ENCODE measurements around the gene TLR1.

TLR1 gene

DNA sequence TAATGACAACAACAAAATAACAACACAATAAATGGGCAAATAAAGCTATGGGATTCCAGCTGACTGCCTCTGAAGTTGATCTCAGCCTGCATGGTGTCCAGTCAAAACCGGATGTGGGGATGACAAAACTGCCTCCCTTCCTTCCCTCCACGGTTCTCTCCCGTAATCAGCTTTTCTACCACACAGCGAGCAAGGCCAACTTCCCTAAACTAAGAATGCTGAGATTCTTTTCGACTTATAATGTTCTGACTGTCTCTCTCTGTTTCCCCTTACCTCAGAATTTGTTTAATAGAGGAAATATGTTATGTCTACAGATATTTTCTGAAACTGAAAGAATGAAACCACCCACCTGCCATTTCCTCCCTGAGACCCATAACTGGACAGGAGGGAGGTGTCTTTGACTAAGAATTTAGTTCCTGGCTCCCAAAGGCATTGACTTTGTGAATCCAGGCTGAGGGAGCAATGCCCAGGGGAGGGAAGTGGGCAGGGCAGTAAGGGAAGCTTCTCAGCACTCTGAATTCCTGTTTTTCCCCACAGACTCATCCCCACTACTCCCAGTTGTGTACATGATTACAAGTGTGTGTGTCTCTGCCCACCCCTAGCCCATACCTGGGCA lies 1.0 kb upstream of the TLR1 start:
- DNase-seq (ENCODE audit: low read depth) = no peak
- no peak overlapping the region for H3K4me3 ChIP-seq (ENCODE audit: low read length)
- TF ChIP-seq, protein P1, sequence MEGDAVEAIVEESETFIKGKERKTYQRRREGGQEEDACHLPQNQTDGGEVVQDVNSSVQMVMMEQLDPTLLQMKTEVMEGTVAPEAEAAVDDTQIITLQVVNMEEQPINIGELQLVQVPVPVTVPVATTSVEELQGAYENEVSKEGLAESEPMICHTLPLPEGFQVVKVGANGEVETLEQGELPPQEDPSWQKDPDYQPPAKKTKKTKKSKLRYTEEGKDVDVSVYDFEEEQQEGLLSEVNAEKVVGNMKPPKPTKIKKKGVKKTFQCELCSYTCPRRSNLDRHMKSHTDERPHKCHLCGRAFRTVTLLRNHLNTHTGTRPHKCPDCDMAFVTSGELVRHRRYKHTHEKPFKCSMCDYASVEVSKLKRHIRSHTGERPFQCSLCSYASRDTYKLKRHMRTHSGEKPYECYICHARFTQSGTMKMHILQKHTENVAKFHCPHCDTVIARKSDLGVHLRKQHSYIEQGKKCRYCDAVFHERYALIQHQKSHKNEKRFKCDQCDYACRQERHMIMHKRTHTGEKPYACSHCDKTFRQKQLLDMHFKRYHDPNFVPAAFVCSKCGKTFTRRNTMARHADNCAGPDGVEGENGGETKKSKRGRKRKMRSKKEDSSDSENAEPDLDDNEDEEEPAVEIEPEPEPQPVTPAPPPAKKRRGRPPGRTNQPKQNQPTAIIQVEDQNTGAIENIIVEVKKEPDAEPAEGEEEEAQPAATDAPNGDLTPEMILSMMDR (conservative IDR thresholded peaks at IDR 0.05; ENCODE audit: low read length) = no peak

DNA sequence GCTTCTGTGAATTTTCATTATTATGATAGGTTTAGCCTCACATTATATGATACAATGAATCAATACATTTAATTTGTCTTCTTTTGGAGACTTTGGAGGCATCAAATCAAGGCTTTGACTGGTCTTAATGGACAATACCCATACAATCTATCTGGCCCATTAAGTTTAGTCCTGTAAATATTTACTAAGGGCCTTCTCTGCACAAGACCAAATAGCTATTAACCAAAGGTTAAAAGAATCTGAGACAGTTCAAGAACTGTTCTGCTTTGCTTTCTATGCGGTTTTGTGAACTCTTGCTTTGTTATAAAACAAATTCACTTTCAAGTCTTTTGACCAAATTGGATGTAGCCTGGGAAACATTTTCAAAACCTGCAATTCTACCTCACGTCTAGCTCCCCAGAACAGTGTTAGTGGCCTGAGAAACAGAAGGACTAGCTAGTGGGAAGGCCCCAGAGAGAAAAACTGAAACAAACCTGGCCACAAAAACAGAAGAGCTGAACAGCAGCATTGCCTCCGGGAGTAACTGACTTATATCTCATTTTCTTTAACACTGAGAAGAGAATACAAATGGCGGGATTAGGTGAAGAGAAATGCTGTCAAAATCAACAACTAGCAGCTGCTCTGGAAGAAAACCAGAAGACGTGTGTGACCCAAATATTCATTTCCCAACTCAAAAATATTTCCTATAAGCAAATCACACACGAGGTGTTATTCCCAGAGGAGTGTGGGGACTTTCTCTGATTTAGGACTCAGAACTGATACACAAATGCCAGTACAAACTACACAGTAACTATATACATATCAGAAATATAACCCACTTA lies 548 bp downstream of the TLR1 start:
- DNase-seq (ENCODE audit: low read depth) = peak; percentile 31
- no peak overlapping the region for H3K4me3 ChIP-seq (ENCODE audit: low read length)
- TF ChIP-seq, protein P1 (conservative IDR thresholded peaks at IDR 0.05; ENCODE audit: low read length) = no peak

DNA sequence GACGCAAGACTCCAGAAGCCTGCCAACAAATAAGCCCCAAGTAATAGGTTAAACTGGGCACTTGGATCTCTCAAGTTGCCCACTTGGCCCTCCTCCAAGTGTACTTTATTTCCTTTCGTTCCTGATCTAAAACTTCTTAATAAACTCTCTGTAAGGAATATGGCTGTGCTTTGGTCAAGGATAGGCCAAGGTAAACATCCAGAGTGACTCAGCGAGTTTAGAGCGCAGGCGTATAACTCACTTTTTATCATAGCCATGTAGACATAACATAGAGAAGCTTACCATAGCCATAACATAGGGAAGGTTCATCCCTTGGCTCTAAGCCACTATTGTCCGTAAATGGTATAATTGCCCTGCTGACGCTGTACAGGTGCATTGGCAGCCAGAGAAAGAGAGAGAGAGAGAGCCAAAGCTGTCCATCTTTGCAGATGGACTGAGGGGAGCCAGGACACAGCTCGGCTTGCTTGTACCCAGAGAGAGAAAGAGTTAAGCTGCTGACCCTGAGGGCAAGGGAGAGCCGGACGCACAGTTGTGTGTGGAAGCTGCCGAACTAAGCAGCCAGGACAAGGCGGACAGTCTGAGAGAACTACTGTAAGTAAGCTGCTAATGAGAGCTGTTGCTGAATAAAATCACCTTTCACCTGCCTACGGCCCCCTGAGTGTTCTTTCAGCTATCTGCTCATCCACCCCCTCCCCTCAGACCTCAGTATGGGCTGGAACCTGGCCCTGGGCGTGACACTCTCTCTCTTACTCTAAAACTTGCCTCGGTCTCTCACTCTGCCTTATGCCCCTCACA lies 1.8 kb downstream of the TLR1 start:
- no peak for DNase-seq (ENCODE audit: low read depth)
- no peak overlapping the region for H3K4me3 ChIP-seq (ENCODE audit: low read length)
- TF ChIP-seq, protein P1 (conservative IDR thresholded peaks at IDR 0.05; ENCODE audit: low read length) = no peak

DNA sequence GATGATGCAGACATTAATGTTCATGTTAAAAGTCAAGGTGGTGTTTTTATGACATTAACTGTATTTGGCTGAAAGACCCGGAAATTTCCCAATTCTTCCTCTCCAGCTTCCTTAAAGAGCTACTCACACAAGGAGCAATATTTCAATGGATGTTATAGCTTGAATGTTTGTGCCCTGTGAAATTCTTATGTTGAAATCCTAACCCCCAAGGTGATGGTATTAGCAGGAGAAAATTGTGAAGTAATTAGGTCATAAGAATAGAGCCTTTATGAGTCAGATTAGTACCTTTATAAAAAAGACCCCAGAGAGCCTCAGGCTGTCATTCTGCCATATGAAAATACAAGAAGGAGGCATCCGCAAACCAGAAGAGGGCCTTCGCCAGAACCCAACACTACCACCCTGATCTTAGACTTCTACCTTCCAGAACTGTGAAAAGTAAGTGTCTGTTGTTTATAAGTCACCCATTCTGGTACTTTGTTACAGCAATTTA lies 3.6 kb downstream of the TLR1 start:
- DNase-seq (ENCODE audit: low read depth) = no peak
- TF ChIP-seq, protein P1 (conservative IDR thresholded peaks at IDR 0.05; ENCODE audit: low read length) = no peak
- H3K4me3 ChIP-seq (ENCODE audit: low read length) = no peak overlapping the region

DNA sequence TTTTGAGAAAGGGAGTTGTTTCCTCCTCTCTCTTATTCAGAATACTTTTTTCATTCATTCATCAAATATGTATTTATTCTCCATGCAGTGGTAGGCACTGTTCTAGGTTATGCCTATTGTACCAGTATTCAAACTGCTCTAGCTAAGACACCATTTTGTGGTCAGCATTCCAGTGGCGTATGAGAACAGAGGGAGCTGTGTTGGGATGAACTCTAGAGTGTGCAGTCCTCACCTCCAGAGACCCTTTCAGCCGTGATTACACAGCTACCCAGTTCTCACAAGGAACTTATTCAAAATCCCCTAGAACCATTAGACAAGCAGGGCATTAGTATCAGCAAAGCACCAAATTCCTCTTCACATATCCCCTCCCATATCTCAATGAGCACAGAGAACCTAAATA lies 4.2 kb downstream of the TLR1 start:
- H3K4me3 ChIP-seq (ENCODE audit: low read length) = no peak overlapping the region
- TF ChIP-seq, protein P1 (conservative IDR thresholded peaks at IDR 0.05; ENCODE audit: low read length) = no peak
- no peak for DNase-seq (ENCODE audit: low read depth)

DNA sequence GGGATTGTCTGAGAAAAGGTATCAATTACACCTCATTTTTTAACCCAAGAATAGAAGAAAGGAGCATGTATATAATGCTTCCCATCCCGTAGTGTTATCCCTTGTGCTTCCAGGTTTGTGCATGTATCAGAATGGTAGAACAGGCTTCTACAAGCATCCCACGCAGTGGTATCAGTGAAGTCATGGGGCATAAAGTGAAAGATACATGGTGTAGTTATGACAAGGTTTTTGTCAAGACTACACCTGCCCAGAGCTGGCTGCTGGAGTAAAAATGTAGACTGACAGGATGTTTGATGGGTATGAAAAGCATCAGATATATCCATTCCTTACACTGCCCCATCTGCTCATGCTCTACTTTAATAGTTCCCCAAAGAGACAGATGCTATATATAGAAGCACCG lies 9.5 kb downstream of the TLR1 start:
- TF ChIP-seq, protein P1 (conservative IDR thresholded peaks at IDR 0.05; ENCODE audit: low read length) = no peak
- DNase-seq (ENCODE audit: low read depth) = no peak
- no peak overlapping the region for H3K4me3 ChIP-seq (ENCODE audit: low read length)

All from AG10803 (cell line).